DMS53 treated with DMSO at 0.1 percent for 48 hours (cell line): ENCODE results near the gene LRRC45.

Experiments
- DNase-seq: peaks from one replicate; lab custom pipeline; 2025; ENCODE audit not compliant: unreplicated experiment; lab: John Stamatoyannopoulos, UW

The LRRC45 gene

GRCh38 chr17:82049106-82049505, 26.0 kb downstream of the LRRC45 start:
- DNase-seq, result no peak

GRCh38 chr17:82049521-82049971, 26.4 kb downstream of the LRRC45 start:
- no peak for DNase-seq

- no peak for DNase-seq
These were observed 27.2 kb downstream of the LRRC45 start for GRCh38 chr17:82050152-82050760.

- no peak for DNase-seq
These were observed 27.9 kb downstream of the LRRC45 start for GRCh38 chr17:82050761-82051641.

GRCh38 chr17:82051776-82052637, 28.9 kb downstream of the LRRC45 start, which contains the start of the genes GPS1 and RFNG:
TSS of gene GPS1 (plus strand) at chr17:82051898. CDS start at chr17:82051932, 34 bp downstream.
TSS of gene RFNG (minus strand) at chr17:82051811. CDS start at chr17:82051766, 45 bp downstream.
- peak; percentile 48 for DNase-seq

GRCh38 chr17:82052638-82053059, 29.5 kb downstream of the LRRC45 start:
- no peak for DNase-seq

GRCh38 chr17:82053130-82053529, 30.0 kb downstream of the LRRC45 start:
- no peak for DNase-seq

GRCh38 chr17:82053556-82054263, 30.6 kb downstream of the LRRC45 start:
- DNase-seq, result no peak

GRCh38 chr17:82054351-82055022, 31.4 kb downstream of the LRRC45 start:
- DNase-seq, result no peak

- DNase-seq, result no peak
These were observed 32.2 kb downstream of the LRRC45 start for GRCh38 chr17:82055023-82055964.

- no peak for DNase-seq
These were observed 33.0 kb downstream of the LRRC45 start for GRCh38 chr17:82055965-82056728.

- no peak for DNase-seq
These were observed 33.9 kb downstream of the LRRC45 start for GRCh38 chr17:82056729-82057621.

GRCh38 chr17:82058230-82058854, 35.2 kb downstream of the LRRC45 start:
- no peak for DNase-seq

GRCh38 chr17:82058855-82059249, 35.7 kb downstream of the LRRC45 start:
- DNase-seq, result no peak

- no peak for DNase-seq
These were observed 36.3 kb downstream of the LRRC45 start for GRCh38 chr17:82059272-82060000.

GRCh38 chr17:82060001-82060380, 36.9 kb downstream of the LRRC45 start:
- DNase-seq, result no peak
